Endothelial cell of umbilical vein (primary cell): ENCODE results near the gene OTULIN.

Source experiments
- EZH2 ChIP-seq: IDR thresholded peaks from 2 replicates; pipeline ENCODE4 v1.6.1; 2012; ENCODE audit warnings: borderline replicate concordance, low read depth, mild to moderate bottlenecking, moderate library complexity, low read length, inconsistent platforms; ENCODE audit not compliant: severe bottlenecking
- POLR2A ChIP-seq: IDR thresholded peaks from 2 replicates; pipeline ENCODE4 v1.6.1; 2012; ENCODE audit warnings: low read depth, mild to moderate bottlenecking, control low read depth, low read length

DNA sequence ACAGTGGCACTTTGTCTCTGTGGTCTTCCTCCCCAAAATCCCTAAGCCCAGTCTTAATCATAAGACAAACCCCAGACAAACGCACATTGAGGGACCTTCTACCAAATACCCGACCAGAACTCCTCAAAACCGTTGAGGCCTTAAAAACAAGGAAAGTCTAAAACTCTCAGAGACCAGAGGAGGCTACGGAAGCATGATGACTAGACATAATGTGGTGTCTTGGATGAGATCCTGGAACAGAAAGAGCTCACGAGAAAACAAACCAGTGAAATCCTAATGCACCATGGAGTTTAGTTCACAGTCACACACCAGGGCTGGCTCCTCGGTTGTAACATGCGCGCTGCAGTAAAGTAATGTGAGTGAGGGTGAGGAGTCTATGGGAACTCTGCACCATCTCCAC is 58.4 kb downstream of the OTULIN start:
- TF ChIP-seq POLR2A = no peak
- TF ChIP-seq EZH2 = no peak
